ENCODE data around the gene GPR132. TPM values are rescaled to one million over a fixed set of nuclear protein-coding genes. Genes with fewer than 3 reads are reported as not detected.
"Not testable (repeated sequence)": the region's sequence is repeated elsewhere in the genome, so short reads cannot be mapped to it uniquely, and the experiment has no call there.

GPR132 gene
- polyA plus RNA-seq, 1 donor: 1.1 TPM

- no peak for DNase-seq (ENCODE audit: low read depth)
Measured at GRCh38 chr14:105075379-105076295, 10.4 kb upstream of the GPR132 start.

GRCh38 chr14:105074601-105075053 lies 9.4 kb upstream of the GPR132 start:
- DNase-seq (ENCODE audit: low read depth): no peak

GRCh38 chr14:105073720-105074600 lies 8.7 kb upstream of the GPR132 start:
- DNase-seq (ENCODE audit: low read depth): no peak

- DNase-seq (ENCODE audit: low read depth): no peak
Measured at GRCh38 chr14:105072892-105073719, 7.9 kb upstream of the GPR132 start.

DNA sequence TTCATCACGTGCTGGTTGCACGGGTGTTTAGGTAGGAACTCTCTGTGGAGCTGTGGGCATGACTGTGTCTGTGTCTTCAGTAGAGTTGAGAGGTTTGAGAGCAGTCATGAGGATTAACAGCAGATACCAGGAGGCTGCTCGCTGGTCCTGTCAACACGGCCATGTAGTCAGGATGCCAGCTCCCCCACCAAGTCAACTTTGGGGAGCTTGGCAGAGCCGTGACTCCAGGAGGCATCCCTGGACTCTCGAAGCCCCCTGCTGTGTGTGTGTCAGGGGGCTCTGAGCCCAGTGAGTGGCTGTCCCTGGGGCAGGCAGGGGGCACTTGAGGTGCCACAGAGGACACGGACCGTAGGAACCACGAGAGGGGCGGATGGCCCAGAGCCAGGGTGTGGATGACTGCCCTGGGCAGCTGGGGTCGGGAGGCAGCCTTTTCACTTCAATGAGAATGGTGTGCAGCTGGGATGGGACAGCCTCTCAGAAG lies 7.2 kb upstream of the GPR132 start:
- DNase-seq (ENCODE audit: low read depth): no peak

DNA sequence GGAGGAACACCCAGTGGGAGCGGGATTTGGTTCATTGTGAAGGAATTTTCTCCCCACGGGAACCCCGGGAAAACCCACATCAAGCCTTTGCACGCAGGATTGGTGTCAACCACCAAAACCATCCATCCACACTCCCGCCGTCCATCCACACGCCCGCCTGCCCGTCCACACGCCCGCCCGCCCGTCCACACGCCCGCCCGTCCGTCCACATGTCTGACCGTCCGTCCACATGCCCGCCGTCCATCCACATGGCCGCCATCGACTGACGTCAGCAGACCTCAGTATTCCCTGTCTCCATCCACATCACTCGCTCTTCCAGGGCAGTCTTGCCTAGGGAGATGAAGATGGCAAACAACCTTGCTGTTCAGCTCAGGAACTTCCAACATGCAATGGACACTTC lies 6.7 kb upstream of the GPR132 start:
- no peak for DNase-seq (ENCODE audit: low read depth)

- DNase-seq (ENCODE audit: low read depth): no peak
Measured at GRCh38 chr14:105071326-105071725, 6.1 kb upstream of the GPR132 start.

DNA sequence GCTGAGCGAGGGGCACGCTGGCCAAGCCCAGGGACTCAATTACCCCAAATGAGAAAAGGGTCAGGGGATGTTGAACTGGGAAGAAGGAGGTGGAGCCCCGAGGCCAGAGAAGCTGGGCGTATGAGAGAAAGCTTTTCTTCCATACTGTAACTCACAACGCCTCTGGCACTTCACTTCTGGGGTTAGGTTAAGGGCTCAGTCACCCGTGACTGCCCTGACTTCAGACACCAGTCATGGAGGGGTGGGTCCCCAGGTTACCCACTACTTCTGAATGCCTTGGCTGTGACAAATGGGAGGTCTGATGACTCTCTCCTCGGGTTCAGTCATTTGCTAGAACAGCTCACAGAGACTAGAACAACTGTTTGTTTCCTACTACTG lies 5.5 kb upstream of the GPR132 start:
- DNase-seq (ENCODE audit: low read depth): no peak

GRCh38 chr14:105069871-105070759 lies 4.9 kb upstream of the GPR132 start:
- DNase-seq (ENCODE audit: low read depth): no peak

- no peak for DNase-seq (ENCODE audit: low read depth)
Measured at GRCh38 chr14:105069522-105069870, 4.3 kb upstream of the GPR132 start.

- DNase-seq (ENCODE audit: low read depth): no peak
Measured at GRCh38 chr14:105068818-105069217, 3.6 kb upstream of the GPR132 start.

GRCh38 chr14:105067969-105068301 lies 2.7 kb upstream of the GPR132 start:
- no peak for DNase-seq (ENCODE audit: low read depth)

GRCh38 chr14:105067140-105067968 lies 2.1 kb upstream of the GPR132 start:
- no peak for DNase-seq (ENCODE audit: low read depth)

DNA sequence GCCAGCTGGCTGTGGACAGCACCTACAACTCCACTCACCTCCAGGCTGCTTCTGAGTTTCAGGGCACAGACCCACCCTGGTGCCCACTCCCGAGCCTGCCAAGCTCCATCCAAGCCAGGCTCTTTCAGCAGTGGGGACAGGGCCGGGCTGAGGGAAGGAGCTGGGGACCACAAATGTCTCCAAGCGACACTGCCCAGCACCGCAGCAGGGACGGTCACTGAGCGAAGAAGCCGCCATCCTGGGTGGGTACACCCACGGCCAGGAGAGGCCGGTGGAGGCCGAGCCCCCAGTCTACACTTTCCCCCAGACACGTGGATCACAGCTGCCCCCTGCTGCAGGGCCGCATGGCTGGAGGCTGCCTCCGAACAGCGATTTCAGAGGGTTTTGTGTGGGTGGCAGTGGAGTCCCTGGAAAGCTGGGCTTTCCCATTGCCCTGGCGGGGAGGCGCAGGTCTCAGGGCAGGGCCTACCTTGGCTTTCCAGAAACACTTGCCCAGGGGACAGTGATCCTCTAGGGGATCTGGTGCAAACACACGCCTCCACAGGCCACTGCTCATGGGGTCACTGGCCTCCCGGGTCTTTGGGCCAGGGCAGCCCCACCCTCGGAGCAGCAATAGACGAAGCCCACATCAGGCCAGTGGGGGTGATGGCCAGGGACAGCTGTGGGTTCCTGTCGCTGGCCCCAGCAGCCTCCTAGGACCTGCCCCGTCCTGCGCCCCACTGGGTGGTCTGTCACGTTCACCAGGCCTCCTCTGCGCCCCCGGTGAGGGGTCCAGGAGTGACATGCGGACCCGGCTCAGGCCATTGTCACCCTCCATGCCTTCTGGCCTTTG lies 1.2 kb upstream of the GPR132 start:
- no peak for DNase-seq (ENCODE audit: low read depth)

DNA sequence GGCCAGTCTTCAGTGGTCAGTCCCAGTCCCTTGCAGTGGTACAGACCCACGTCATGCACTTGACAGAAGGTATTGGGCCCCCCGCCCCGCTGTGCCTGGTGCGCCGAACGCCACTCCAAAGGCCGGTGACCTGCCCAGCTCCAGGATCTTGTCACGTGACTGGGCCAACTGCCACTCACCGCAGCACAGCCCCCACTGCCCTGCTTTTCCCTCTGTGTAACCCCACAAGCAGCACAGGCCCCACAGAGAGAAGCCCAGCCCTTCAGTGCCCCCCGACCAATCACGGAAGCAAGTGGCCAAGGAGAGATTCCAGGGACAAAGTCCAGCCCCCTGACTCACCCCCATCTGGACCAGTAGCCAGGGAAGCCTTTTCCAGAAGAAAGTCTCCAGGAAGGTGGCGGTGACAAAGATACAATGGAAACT lies 498 bp downstream of the GPR132 start:
- DNase-seq (ENCODE audit: low read depth): no peak

- no peak for DNase-seq (ENCODE audit: low read depth)
Measured at GRCh38 chr14:105064001-105064400, 1.2 kb downstream of the GPR132 start.

DNA sequence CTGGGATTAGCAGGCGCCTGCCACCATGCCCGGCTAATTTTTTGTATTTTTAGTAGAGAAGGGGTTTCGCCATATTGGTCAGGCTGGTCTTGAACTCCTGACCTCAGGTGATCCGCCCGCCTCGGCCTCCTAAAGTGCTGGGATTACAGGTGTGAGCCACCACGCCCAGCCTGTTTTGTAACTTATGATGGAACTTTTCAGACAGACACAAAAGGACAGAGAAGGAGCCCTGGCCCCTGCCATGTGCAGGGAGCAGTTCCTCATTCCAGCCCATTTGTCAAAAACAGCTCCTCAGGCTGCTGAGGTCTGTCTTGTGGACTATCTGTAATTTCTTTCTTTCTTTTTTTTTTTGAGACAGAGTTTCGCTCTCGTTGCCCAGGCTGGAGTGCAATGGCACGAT lies 1.7 kb downstream of the GPR132 start:
- DNase-seq (ENCODE audit: low read depth): not testable (repeated sequence)

GRCh38 chr14:105063056-105063455 lies 2.2 kb downstream of the GPR132 start:
- no peak for DNase-seq (ENCODE audit: low read depth)

DNA sequence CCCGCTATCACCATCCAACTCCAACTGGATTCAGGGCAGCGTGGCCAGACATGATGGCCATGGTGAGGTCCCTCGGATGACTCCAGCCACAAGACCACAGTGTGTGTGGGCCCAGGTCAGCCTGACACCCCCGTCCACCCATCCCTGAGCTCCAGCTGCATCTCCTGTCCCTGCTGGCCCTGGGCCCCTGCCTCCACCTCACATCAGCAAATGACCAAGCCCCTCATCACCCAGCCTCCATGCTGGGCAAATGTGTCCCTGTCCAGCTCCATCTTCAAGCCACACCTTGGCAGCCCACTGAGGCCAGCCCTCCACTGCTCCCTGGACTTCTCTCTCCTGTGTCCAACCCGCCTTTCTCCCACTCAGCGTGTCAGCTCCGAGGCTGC lies 3.2 kb downstream of the GPR132 start:
- DNase-seq (ENCODE audit: low read depth): no peak

Data from forelimb muscle (tissue), 1 donor.